SK-N-SH (cell line): ENCODE measurements around the gene PCBP3. TPM values are rescaled to one million over a fixed set of nuclear protein-coding genes. Genes with fewer than 3 reads are reported as not detected.

Experiments
- CTCF ChIA-PET: fragments of 300-600, 350-600 bp; formaldehyde crosslinking; extraction: SDS; loops from one replicate; lab custom pipeline; 2021; lab: Yijun Ruan, JAX
- POLR2A ChIA-PET: fragments of 350-600 bp; sonication (Branson Sonifier 250); formaldehyde crosslinking; extraction: SDS; loops from one replicate; lab custom pipeline; 2020; ENCODE audit warnings: antibody characterized with exemption, inconsistent platforms; lab: Yijun Ruan, JAX
- DNase-seq: peaks from one replicate; pipeline ENCODE4 v3.0.0; 2012
- H2AFZ ChIP-seq: fragments of 200-600 bp; sonication (generic); 2 replicates; pipeline ENCODE4 v1.8.1; 2016; ENCODE audit warnings: antibody characterized with exemption, mild to moderate bottlenecking, low read depth
- H3F3A ChIP-seq: fragments of 200-600 bp; sonication (generic); replicated peaks from 2 replicates; pipeline ENCODE3; 2016; ENCODE audit warnings: antibody characterized with exemption, mild to moderate bottlenecking; ENCODE audit not compliant: insufficient read depth
- H3K27ac ChIP-seq, 2 experiments: fragments of 200-500 bp in 1 of 2; fragments of 200-600 bp in 1 of 2; sonication (Bioruptor generic) in 1 of 2; sonication (generic), shearing (Covaris generic) in 1 of 2; 2 replicates each; pipeline versions ENCODE4 v1.5.1 to v1.6.1; 2014 to 2016; ENCODE audit warnings: low read depth in 2 of 2, inconsistent platforms in 1 of 2, low read length in 1 of 2, mild to moderate bottlenecking in 1 of 2, mixed read lengths in 1 of 2
- H3K27me3 ChIP-seq: fragments of 200-600 bp; sonication (generic), shearing (Covaris generic); 2 replicates; pipeline ENCODE4 v1.6.1; 2016; ENCODE audit warnings: mixed run types; ENCODE audit not compliant: insufficient read depth
- H3K36me3 ChIP-seq, 2 experiments: fragments of 200-500 bp in 1 of 2; fragments of 200-600 bp in 1 of 2; sonication (Bioruptor generic) in 1 of 2; sonication (generic) in 1 of 2; replicated peaks in 1 of 2; 2 replicates each; pipeline versions ENCODE3 to v1.5.1; 2014 to 2016; ENCODE audit warnings: low read length in 1 of 2, mild to moderate bottlenecking in 1 of 2; ENCODE audit not compliant: insufficient read depth in 2 of 2, control insufficient read depth in 1 of 2
- H3K4me1 ChIP-seq, 2 experiments: fragments of 200-500 bp in 1 of 2; fragments of 200-600 bp in 1 of 2; sonication (Bioruptor generic) in 1 of 2; sonication (generic), shearing (Covaris generic) in 1 of 2; 2 replicates each; pipeline versions ENCODE4 v1.5.1 to v1.6.1; 2014 to 2016; ENCODE audit warnings: low read depth in 1 of 2, low read length in 1 of 2, mixed run types in 1 of 2; ENCODE audit not compliant: insufficient read depth in 2 of 2, control insufficient read depth in 1 of 2
- H3K4me2 ChIP-seq: fragments of 200-600 bp; sonication (generic), shearing (Covaris generic); 2 replicates; pipeline ENCODE4 v1.6.1; 2017; ENCODE audit warnings: mixed run types
- H3K4me3 ChIP-seq, 2 experiments: fragments of 200-500 bp in 1 of 2; fragments of 200-600 bp in 1 of 2; sonication (Bioruptor generic) in 1 of 2; sonication (generic), shearing (Covaris generic) in 1 of 2; 2 replicates each; pipeline versions ENCODE4 v1.5.1 to v1.8.1; 2014 to 2016; ENCODE audit warnings: low read depth in 2 of 2, inconsistent platforms in 1 of 2, low read length in 1 of 2, mild to moderate bottlenecking in 1 of 2, mixed read lengths in 1 of 2, moderate library complexity in 1 of 2
- H3K79me2 ChIP-seq: fragments of 200-600 bp; sonication (generic); 2 replicates; pipeline ENCODE4 v1.8.1; 2017; ENCODE audit warnings: mild to moderate bottlenecking; ENCODE audit not compliant: insufficient read depth
- H3K9ac ChIP-seq: fragments of 200-600 bp; sonication (generic); 2 replicates; pipeline ENCODE4 v1.6.1; 2017; ENCODE audit warnings: mixed run types
- H3K9me2 ChIP-seq: fragments of 200-600 bp; sonication (generic); 2 replicates; pipeline ENCODE4 v1.6.1; 2017; ENCODE audit warnings: mixed run types
- H3K9me3 ChIP-seq: fragments of 200-600 bp; sonication (generic); 2 replicates; pipeline ENCODE4 v1.6.1; 2017; ENCODE audit warnings: mixed run types, mild to moderate bottlenecking, moderate library complexity
- H4K20me1 ChIP-seq: fragments of 200-600 bp; sonication (generic); 2 replicates; pipeline ENCODE4 v1.6.1; 2017; ENCODE audit warnings: mild to moderate bottlenecking, mixed run types; ENCODE audit not compliant: insufficient read depth
- CHD2 ChIP-seq: fragments of 150-350 bp; IDR thresholded peaks from 2 replicates; pipeline ENCODE4 v1.6.1; 2018; ENCODE audit warnings: low read length; ENCODE audit not compliant: partially characterized antibody
- EZH2phosphoT487 ChIP-seq: fragments of 200-600 bp; sonication (generic); IDR thresholded peaks from 2 replicates; pipeline ENCODE4 v1.6.1; 2017; ENCODE audit warnings: low read depth, mixed run types, mild to moderate bottlenecking, antibody characterized with exemption, moderate library complexity, borderline replicate concordance
- FOXJ3 ChIP-seq: sonication (generic); formaldehyde crosslinking; IDR thresholded peaks from 2 replicates; pipeline ENCODE4 v1.5.1; 2020; ENCODE audit warnings: mild to moderate bottlenecking, missing genetic modification reagents
- GABPA ChIP-seq: IDR thresholded peaks from 2 replicates; pipeline ENCODE4 v1.4.0; 2012; ENCODE audit warnings: low read depth, mild to moderate bottlenecking
- MEF2A ChIP-seq: IDR thresholded peaks from 2 replicates; pipeline ENCODE4 v1.4.0; 2012; ENCODE audit warnings: low read depth, borderline replicate concordance
- RFX5 ChIP-seq: IDR thresholded peaks from 2 replicates; pipeline ENCODE4 v1.6.1; 2012; ENCODE audit warnings: mild to moderate bottlenecking, improper control_type of control experiment, low read length
- RXRA ChIP-seq: IDR thresholded peaks from 2 replicates; pipeline ENCODE4 v1.4.0; 2012; ENCODE audit warnings: low read depth, mild to moderate bottlenecking, borderline replicate concordance
- SIN3A ChIP-seq: IDR thresholded peaks from 2 replicates; pipeline ENCODE4 v1.6.1; 2012; ENCODE audit warnings: low read depth, mild to moderate bottlenecking, low read length, moderate library complexity, borderline replicate concordance
- SMC3 ChIP-seq: IDR thresholded peaks from 2 replicates; pipeline ENCODE4 v1.6.1; 2012; ENCODE audit warnings: low read depth, low read length, improper control_type of control experiment
- TEAD4 ChIP-seq: IDR thresholded peaks from 2 replicates; pipeline ENCODE4 v1.4.0; 2012; ENCODE audit warnings: mild to moderate bottlenecking, borderline replicate concordance; ENCODE audit not compliant: insufficient read depth
- YY1 ChIP-seq: IDR thresholded peaks from 2 replicates; pipeline ENCODE4 v1.4.0; 2012; ENCODE audit warnings: low read depth, mild to moderate bottlenecking
- WGBS: methylation state at CpG from one replicate; pipeline ENCODE4 v1.1.6; 2017; ENCODE audit warnings: low lambda C conversion rate; 5-methylcytosine and 5-hydroxymethylcytosine counted together
- polyA plus RNA-seq, 3 experiments: library from polyadenylated mRNA; depleted of rRNA; stranded (reverse); fragments of >200 nt; gene quantifications; 2 replicates each; pipeline ENCODE4 v1.2.3, GENCODE V29; 2012
- TF ChIP-seq, protein P1 (sequence below): IDR thresholded peaks from 2 replicates; pipeline ENCODE4 v1.4.0; 2012; ENCODE audit warnings: low read depth

The PCBP3 gene
- polyA plus RNA-seq, 1 of the 3 experiments (the other 2 are of a cell fraction), result 9.5 TPM

- H3K9me3 ChIP-seq, result no peaks in the 10 kb centered on the region
- ChIA-PET POLR2A (no interaction called here), CTCF (interaction anchor here (1.2 to 1.5 kb wide), 2 partner anchors 19 to 245 kb away, joined by 3 to 4 read pairs; no protein-coding TSS in a partner anchor)
- no peak overlapping the region for H3K27ac ChIP-seq
- WGBS, result 94% methylated on average over 7 of the region's 8 CpGs
- TF ChIP-seq EZH2phosphoT487 (no peak), SMC3 (no peak), GABPA (no peak)
- TF ChIP-seq, protein P1, sequence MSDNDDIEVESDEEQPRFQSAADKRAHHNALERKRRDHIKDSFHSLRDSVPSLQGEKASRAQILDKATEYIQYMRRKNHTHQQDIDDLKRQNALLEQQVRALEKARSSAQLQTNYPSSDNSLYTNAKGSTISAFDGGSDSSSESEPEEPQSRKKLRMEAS, result no peak
- no peak overlapping the region for H2AFZ ChIP-seq
- no peak for DNase-seq
- H3K4me1 ChIP-seq, result peaks cover 0 to 40% of the 10 kb centered on the region in 2 experiments; a peak in 1 of 4 replicates
- no peaks in the 10 kb centered on the region for H3F3A ChIP-seq
- no peak overlapping the region for H3K4me3 ChIP-seq
- no peak overlapping the region for H3K9ac ChIP-seq
- no peaks in the 10 kb centered on the region for H4K20me1 ChIP-seq
- no peaks in the 10 kb centered on the region for H3K79me2 ChIP-seq
- H3K4me2 ChIP-seq, result no peak overlapping the region
- no peaks in the 10 kb centered on the region for H3K9me2 ChIP-seq
- H3K36me3 ChIP-seq, result no peaks in the 10 kb centered on the region
- no peaks in the 10 kb centered on the region for H3K27me3 ChIP-seq
These were observed 158.5 kb downstream of the PCBP3 start for GRCh38 chr21:45801989-45802388.

DNA sequence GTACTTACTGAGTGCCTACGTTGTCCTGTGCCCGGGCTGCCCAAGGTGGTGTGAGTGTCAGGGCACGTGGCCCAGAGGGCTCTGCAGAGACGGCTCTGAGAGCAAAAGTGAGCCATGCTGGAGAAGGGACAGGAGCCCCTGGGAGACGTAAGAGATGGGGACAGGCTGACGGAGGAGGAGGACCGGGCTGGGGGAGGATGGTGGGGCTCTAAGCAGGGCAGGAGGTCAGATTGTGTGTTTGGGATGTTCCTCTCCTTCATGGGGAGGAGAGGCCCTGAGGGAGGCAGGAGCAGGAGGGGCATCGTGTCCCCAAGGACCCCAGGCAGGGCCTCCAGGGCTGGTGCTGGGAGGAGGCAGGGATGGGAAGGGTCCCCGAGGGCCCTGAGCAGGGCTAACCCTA, 158.9 kb downstream of the PCBP3 start:
- H3K9me3 ChIP-seq, result no peaks in the 10 kb centered on the region
- H3K4me2 ChIP-seq, result no peak overlapping the region
- H4K20me1 ChIP-seq, result no peaks in the 10 kb centered on the region
- CTCF ChIA-PET, result interaction anchor here (1.2 to 1.5 kb wide), 3 partner anchors 17 to 246 kb away, joined by 3 to 4 read pairs (median 4); no protein-coding TSS in a partner anchor
- no peaks in the 10 kb centered on the region for H3K27me3 ChIP-seq
- no peak overlapping the region for H3K4me3 ChIP-seq
- no peaks in the 10 kb centered on the region for H3K79me2 ChIP-seq
- WGBS, result 86% methylated on average over 8 of the region's 9 CpGs
- DNase-seq, result no peak
- H3F3A ChIP-seq, result no peaks in the 10 kb centered on the region
- POLR2A ChIA-PET, result no interaction called here
- H3K9ac ChIP-seq, result no peak overlapping the region
- no peak overlapping the region for H2AFZ ChIP-seq
- H3K36me3 ChIP-seq, result no peaks in the 10 kb centered on the region
- H3K4me1 ChIP-seq, result peaks cover 0 to 40% of the 10 kb centered on the region in 2 experiments; a peak in 1 of 4 replicates
- no peaks in the 10 kb centered on the region for H3K9me2 ChIP-seq
- H3K27ac ChIP-seq, result no peak overlapping the region
- TF ChIP-seq RFX5, result no peak
- TF ChIP-seq FOXJ3 (CRISPR knock-in tag), result no peak
- TF ChIP-seq MEF2A, result no peak
- TF ChIP-seq, all 33 proteins: peak for 0

DNA sequence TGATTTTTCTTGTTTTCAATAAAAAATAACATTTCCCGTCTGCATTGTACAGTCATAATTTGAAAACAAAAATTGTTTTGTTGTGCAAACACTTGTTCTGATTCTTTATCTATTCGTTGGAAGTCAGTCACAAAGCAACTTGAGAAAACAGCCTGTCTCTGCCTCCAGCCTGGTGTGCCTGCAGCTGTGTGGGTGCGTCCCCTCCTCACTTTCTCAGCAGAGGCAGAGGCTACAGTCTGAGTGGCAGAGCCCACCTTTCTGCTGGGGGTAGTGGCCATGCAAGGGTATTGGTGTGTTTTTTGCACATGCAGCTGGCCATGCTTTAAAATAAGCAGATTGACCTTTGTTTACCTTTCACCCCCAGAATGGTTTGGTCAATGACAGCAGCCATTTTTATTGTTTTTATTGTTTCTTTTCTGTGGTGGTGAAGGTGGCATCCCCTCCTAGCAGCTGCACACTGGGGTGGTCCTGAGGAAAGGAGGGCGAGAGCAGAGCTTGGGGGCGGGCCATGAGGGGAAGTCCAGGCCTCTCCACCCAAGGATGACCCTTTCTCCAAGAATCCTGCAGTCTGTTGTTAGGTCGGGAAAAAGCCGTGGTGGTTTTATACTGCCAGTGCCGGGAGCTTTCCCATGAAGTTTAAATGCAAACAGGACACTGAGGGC, 159.6 kb downstream of the PCBP3 start:
- no peaks in the 10 kb centered on the region for H3K9me3 ChIP-seq
- H3K27ac ChIP-seq, result no peak overlapping the region; a peak in 1 of 4 replicates
- H3K4me2 ChIP-seq, result no peak overlapping the region
- no peaks in the 10 kb centered on the region for H3K79me2 ChIP-seq
- 89% methylated on average over 7 of the region's 8 CpGs for WGBS
- H3K9me2 ChIP-seq, result no peaks in the 10 kb centered on the region
- no peaks in the 10 kb centered on the region for H3K27me3 ChIP-seq
- peaks cover 0 to 40% of the 10 kb centered on the region in 2 experiments; a peak in 1 of 4 replicates for H3K4me1 ChIP-seq
- DNase-seq, result no peak
- H3F3A ChIP-seq, result no peaks in the 10 kb centered on the region
- POLR2A ChIA-PET, result no interaction called here
- no peaks in the 10 kb centered on the region for H3K36me3 ChIP-seq
- no peak overlapping the region for H2AFZ ChIP-seq
- CTCF ChIA-PET, result interaction anchor here (1.2 kb wide), 3 partner anchors 17 to 247 kb away, joined by 3 to 4 read pairs (median 4); no protein-coding TSS in a partner anchor
- no peak for TF ChIP-seq RXRA
- no peak for TF ChIP-seq TEAD4
- TF ChIP-seq YY1, result no peak
- TF ChIP-seq RFX5, result no peak
- no peak for TF ChIP-seq SIN3A
- TF ChIP-seq FOXJ3 (CRISPR knock-in tag), result no peak
- TF ChIP-seq CHD2, result no peak
- TF ChIP-seq, all 33 proteins: peak for 0
- no peak overlapping the region for H3K9ac ChIP-seq
- no peaks in the 10 kb centered on the region for H4K20me1 ChIP-seq
- no peak overlapping the region for H3K4me3 ChIP-seq
